ENCODE results near the gene NDST1. TPM values are rescaled to one million over a fixed set of nuclear protein-coding genes. Genes with fewer than 3 reads are reported as not detected.

NDST1 gene
- polyA plus RNA-seq, 2 of the 4 experiments (the other 2 are of a cell fraction) = 24.4 to 50.8 TPM

GRCh38 chr5:150510460-150511263 lies 2.7 kb downstream of the NDST1 start:
- Histone ChIP-seq H3K4me3 (no peak overlapping the region), H3K4me2 (peak overlapping the region; percentile 71), H3K4me1 (peaks cover 89% of the 10 kb centered on the region), H3K9me3 (no peaks in the 10 kb centered on the region), H3K27ac (peak overlapping the region; percentile 71 to 92)
- FAIRE-seq (no peak), DNase-seq (ENCODE audit: low read depth in 1 of 2, low spot score in 1 of 2) (peak in 1 of 2 experiments; percentile 31), ATAC-seq (no peak)
- ChIA-PET CTCF (interaction anchor here (0.6 to 33.5 kb wide), 10 partner anchors 6 to 54 kb away, joined by 3 to 439 read pairs (median 6); partner anchors contain the start of gene NDST1), POLR2A (interaction anchor here (1.5 kb wide), 1 partner anchor 25 kb away, joined by 4 read pairs; no protein-coding TSS in a partner anchor)
- no peak for TF ChIP-seq POLR2A (IDR thresholded peaks at IDR 0.05; ENCODE audit: low read length)
- no peak for TF ChIP-seq ZC3H11A (IDR thresholded peaks at IDR 0.05)
- no peak for TF ChIP-seq MYC (IDR thresholded peaks at IDR 0.05; ENCODE audit: borderline replicate concordance, low read length)
- no peak for TF ChIP-seq FOXS1 (CRISPR knock-in tag; IDR thresholded peaks at IDR 0.05)
- no peak for TF ChIP-seq HDAC2 (IDR thresholded peaks at IDR 0.05)
- TF ChIP-seq MAZ (IDR thresholded peaks at IDR 0.05; ENCODE audit: borderline replicate concordance, low read depth, low read length) = no peak
- no peak for TF ChIP-seq HOXB13 (CRISPR knock-in tag; IDR thresholded peaks at IDR 0.05; ENCODE audit: low read depth)
- TF ChIP-seq CTCF (IDR thresholded peaks at IDR 0.05) = no peak
- TF ChIP-seq SMC3 (IDR thresholded peaks at IDR 0.05) = no peak
- TF ChIP-seq, protein P1, sequence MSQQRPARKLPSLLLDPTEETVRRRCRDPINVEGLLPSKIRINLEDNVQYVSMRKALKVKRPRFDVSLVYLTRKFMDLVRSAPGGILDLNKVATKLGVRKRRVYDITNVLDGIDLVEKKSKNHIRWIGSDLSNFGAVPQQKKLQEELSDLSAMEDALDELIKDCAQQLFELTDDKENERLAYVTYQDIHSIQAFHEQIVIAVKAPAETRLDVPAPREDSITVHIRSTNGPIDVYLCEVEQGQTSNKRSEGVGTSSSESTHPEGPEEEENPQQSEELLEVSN (IDR thresholded peaks at IDR 0.05; ENCODE audit: borderline replicate concordance, low read depth) = no peak
- TF ChIP-seq HOXA7 (CRISPR knock-in tag; IDR thresholded peaks at IDR 0.05) = no peak
- TF ChIP-seq MAFK (IDR thresholded peaks at IDR 0.05; ENCODE audit: partially characterized antibody) = no peak
- TF ChIP-seq CEBPB (IDR thresholded peaks at IDR 0.05) = no peak
- TF ChIP-seq CBX8 (IDR thresholded peaks at IDR 0.05) = no peak
- no peak for TF ChIP-seq ZFP36 (IDR thresholded peaks at IDR 0.05; ENCODE audit: borderline replicate concordance, partially characterized antibody)
- TF ChIP-seq NR3C1 (IDR thresholded peaks at IDR 0.05) = no peak
- no peak for TF ChIP-seq EP300 (IDR thresholded peaks at IDR 0.05)
- no peak for TF ChIP-seq CBX2 (IDR thresholded peaks at IDR 0.05; ENCODE audit: borderline replicate concordance, low read depth)
- WGBS (ENCODE audit: missing lambda C conversion rate) = 52% methylated on average over 12 of the region's 12 CpGs

DNA sequence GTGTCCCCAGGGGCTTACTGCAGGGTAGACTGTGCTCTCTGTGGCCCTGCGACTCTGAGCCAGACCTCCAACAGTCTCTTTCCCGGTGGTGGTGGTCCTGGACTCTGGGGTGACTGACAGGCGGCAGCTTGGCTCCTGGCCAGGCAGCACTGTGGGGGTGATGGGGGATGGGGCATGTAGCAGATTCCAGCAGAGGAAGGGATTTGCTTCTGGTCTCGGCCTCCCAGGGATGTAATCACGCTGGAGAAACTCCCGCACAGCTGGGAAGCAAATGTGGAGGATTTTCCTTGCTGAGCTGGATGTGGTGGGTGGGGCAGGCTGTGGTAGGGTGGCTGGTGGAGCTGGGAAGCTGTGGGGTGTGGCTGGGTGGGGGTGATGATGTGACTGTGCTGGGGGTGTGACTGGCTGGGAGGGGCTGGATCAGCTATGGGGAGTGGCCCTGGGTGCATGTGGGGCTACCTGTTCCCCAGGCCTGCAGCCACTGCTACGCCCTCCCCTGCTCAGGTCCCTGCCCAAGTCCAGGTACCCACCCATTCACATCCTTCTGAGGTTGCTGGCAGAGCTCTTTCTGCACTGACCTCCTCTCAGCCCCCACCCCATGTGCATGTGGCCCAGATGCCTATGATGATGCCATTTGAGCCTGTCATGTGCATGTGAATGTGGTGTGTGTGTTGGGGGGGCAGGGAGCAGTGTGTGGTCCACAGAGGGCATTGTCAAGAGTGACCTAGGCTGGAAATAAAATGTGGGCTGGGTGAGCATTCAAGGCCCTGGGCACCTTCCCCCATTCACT lies 3.8 kb downstream of the NDST1 start:
- Histone ChIP-seq H3K4me3 (no peak overlapping the region), H3K4me2 (peak overlapping the region; percentile 71), H3K27ac (peak overlapping the region; percentile 71 to 92), H3K9me3 (no peaks in the 10 kb centered on the region), H3K4me1 (peaks cover 96% of the 10 kb centered on the region)
- POLR2A ChIA-PET = interaction anchor here (0.8 to 1.5 kb wide), 2 partner anchors 26 to 62 kb away, joined by 3 to 4 read pairs; no protein-coding TSS in a partner anchor
- FAIRE-seq (no peak), DNase-seq (ENCODE audit: low read depth in 1 of 2, low spot score in 1 of 2) (peak; percentile 58 to 75), ATAC-seq (peak; percentile 51 to 58)
- 0 out of 5 replicates have a peak, but pooled peaks of 1 of the 2 experiments have one; percentile 28 for TF ChIP-seq JUN (IDR thresholded peaks at IDR 0.05)
- TF ChIP-seq MAZ (IDR thresholded peaks at IDR 0.05; ENCODE audit: borderline replicate concordance, low read depth, low read length) = no peak
- CTCF ChIA-PET = interaction anchor here (0.6 to 33.5 kb wide), 7 partner anchors 5 to 57 kb away, joined by 4 to 439 read pairs (median 13); partner anchors contain the start of gene NDST1
- 34% methylated on average over 7 of the region's 7 CpGs for WGBS (ENCODE audit: missing lambda C conversion rate)

DNA sequence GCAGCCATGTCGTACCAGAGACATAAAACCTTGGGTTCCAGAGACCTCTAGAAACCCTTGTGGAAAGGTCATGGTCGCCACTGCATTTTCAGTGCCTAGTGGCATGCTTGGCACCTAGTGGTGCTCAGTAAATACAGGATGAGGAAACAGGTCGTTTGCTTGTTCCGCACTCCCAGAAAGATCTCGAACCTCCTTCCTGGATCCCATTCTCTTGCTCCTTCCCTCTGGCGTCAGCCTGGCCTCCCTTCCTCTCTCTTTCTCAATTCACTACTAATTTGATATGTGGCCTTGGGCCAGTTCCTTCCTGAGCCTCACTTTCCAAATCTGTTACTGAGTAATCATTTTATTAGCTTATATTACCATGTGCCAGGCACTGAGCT lies 4.4 kb downstream of the NDST1 start:
- Histone ChIP-seq H3K9me3 (no peaks in the 10 kb centered on the region), H3K4me2 (peak overlapping the region; percentile 71), H3K27ac (peak overlapping the region; percentile 71 to 92), H3K4me3 (no peak overlapping the region), H3K4me1 (peaks cover 96% of the 10 kb centered on the region)
- TF ChIP-seq EP300 (IDR thresholded peaks at IDR 0.05) = peak in 1 of 2 experiments; percentile 29; a peak in 1 of 5 replicates
- no peak for TF ChIP-seq ZNF302 (CRISPR knock-in tag; IDR thresholded peaks at IDR 0.05)
- WGBS (ENCODE audit: missing lambda C conversion rate) = 47% methylated on average over 6 of the region's 6 CpGs
- ChIA-PET POLR2A (no interaction called here), CTCF (interaction anchor here (1.7 to 33.5 kb wide), 5 partner anchors 5 to 53 kb away, joined by 7 to 439 read pairs (median 13); partner anchors contain the start of gene NDST1)
- ATAC-seq = no peak
- DNase-seq (ENCODE audit: low read depth in 1 of 2, low spot score in 1 of 2) = peak in 1 of 2 experiments; percentile 29
- no peak for FAIRE-seq
